Measurements from ENCODE around the gene HNF4A.

The HNF4A gene

GRCh38 chr20:44405785-44406571 lies 50.5 kb downstream of the HNF4A start:
- Histone ChIP-seq H3K9me3 (no peaks in the 10 kb centered on the region), H3K4me1 (peaks cover 7% of the 10 kb centered on the region; the same call in 1 of the 2 replicates), H3K27me3 (no peaks in the 10 kb centered on the region), H3K4me3 (ENCODE audit: low read depth, low read length) (no peak overlapping the region), H3K36me3 (no peaks in the 10 kb centered on the region)
- TF ChIP-seq CTCF (IDR thresholded peaks at IDR 0.05; ENCODE audit: low read depth, low read length) = no peak
- DNase-seq = no peak

- H3K4me1 ChIP-seq = peaks cover 7% of the 10 kb centered on the region; the same call in 1 of the 2 replicates
- no peaks in the 10 kb centered on the region for H3K36me3 ChIP-seq
- no peak for DNase-seq
- H3K27me3 ChIP-seq = no peaks in the 10 kb centered on the region
- no peak for TF ChIP-seq CTCF (IDR thresholded peaks at IDR 0.05; ENCODE audit: low read depth, low read length)
- H3K9me3 ChIP-seq = no peaks in the 10 kb centered on the region
- no peak overlapping the region for H3K4me3 ChIP-seq (ENCODE audit: low read depth, low read length)
Observed at GRCh38 chr20:44406572-44407137, 51.2 kb downstream of the HNF4A start.

GRCh38 chr20:44407402-44408184 lies 52.1 kb downstream of the HNF4A start:
- no peaks in the 10 kb centered on the region for H3K36me3 ChIP-seq
- no peak overlapping the region for H3K4me3 ChIP-seq (ENCODE audit: low read depth, low read length)
- TF ChIP-seq CTCF (IDR thresholded peaks at IDR 0.05; ENCODE audit: low read depth, low read length) = no peak
- peaks cover 1% of the 10 kb centered on the region; the same call in 1 of the 2 replicates for H3K4me1 ChIP-seq
- H3K27me3 ChIP-seq = no peaks in the 10 kb centered on the region
- no peak for DNase-seq
- no peaks in the 10 kb centered on the region for H3K9me3 ChIP-seq

GRCh38 chr20:44409132-44409600 lies 53.7 kb downstream of the HNF4A start:
- no peaks in the 10 kb centered on the region for H3K4me1 ChIP-seq
- H3K4me3 ChIP-seq (ENCODE audit: low read depth, low read length) = no peak overlapping the region
- no peaks in the 10 kb centered on the region for H3K36me3 ChIP-seq
- H3K27me3 ChIP-seq = no peaks in the 10 kb centered on the region
- H3K9me3 ChIP-seq = no peaks in the 10 kb centered on the region
- TF ChIP-seq CTCF (IDR thresholded peaks at IDR 0.05; ENCODE audit: low read depth, low read length) = no peak
- no peak for DNase-seq

GRCh38 chr20:44410583-44411019 lies 55.1 kb downstream of the HNF4A start:
- Histone ChIP-seq H3K9me3 (no peaks in the 10 kb centered on the region), H3K4me1 (no peaks in the 10 kb centered on the region), H3K27me3 (no peaks in the 10 kb centered on the region), H3K4me3 (ENCODE audit: low read depth, low read length) (no peak overlapping the region), H3K36me3 (no peaks in the 10 kb centered on the region)
- DNase-seq = no peak
- TF ChIP-seq CTCF (IDR thresholded peaks at IDR 0.05; ENCODE audit: low read depth, low read length) = no peak
